Gastrocnemius medialis (tissue), 4 donors: ENCODE data around the gene HAGH. TPM values are rescaled to one million over a fixed set of nuclear protein-coding genes. Genes with fewer than 3 reads are reported as not detected.
A peak's percentile ranks its signal among the peaks of the same experiment; 100 is the strongest.

ENCODE experiments used
- ATAC-seq, 2 donors: fragments of 150-250 bp; one replicate each; pipeline ENCODE4 v1.9.1; 2016
- DNase-seq, 2 donors: peaks; one replicate each; pipeline ENCODE4 v3.0.0-alpha.2; 2019
- H3K27ac ChIP-seq, 4 donors: fragments of 200-600 bp; sonication (generic); 1 replicate in 1 of 4; 2 replicates in 3 of 4; pipeline ENCODE4 v1.5.1; 2016 to 2018; ENCODE audit warnings: mild to moderate bottlenecking in 2 of 4, moderate library complexity in 1 of 4
- H3K27me3 ChIP-seq, 3 donors: fragments of 200-600 bp; sonication (generic) in 2 of 3; 1 replicate in 1 of 3; 2 replicates in 2 of 3; pipeline versions ENCODE4 v1.5.1 to v1.6.0; 2016 to 2019; ENCODE audit warnings: mild to moderate bottlenecking in 1 of 3, moderate library complexity in 1 of 3
- H3K36me3 ChIP-seq, 2 donors: fragments of 200-600 bp; sonication (generic) in 1 of 2; one replicate each; pipeline ENCODE4 v1.5.1; 2017 to 2018
- H3K4me1 ChIP-seq, 2 donors: fragments of 200-600 bp; sonication (generic) in 1 of 2; one replicate each; pipeline ENCODE4 v1.5.1; 2016 to 2017; ENCODE audit warnings: mild to moderate bottlenecking in 2 of 2
- H3K4me3 ChIP-seq, 4 donors: fragments of 200-600 bp; sonication (generic) in 3 of 4; 1 replicate in 1 of 4; 2 replicates in 3 of 4; pipeline ENCODE4 v1.5.1; 2016 to 2019; ENCODE audit warnings: mild to moderate bottlenecking in 2 of 4
- H3K9me3 ChIP-seq, 3 donors: fragments of 200-600 bp; sonication (generic) in 2 of 3; 1 replicate in 1 of 3; 2 replicates in 2 of 3; pipeline ENCODE4 v1.5.1; 2016 to 2019
- POLR2A ChIP-seq, 2 donors: fragments of 450-650 bp; IDR thresholded peaks; one replicate each; pipeline ENCODE4 v1.6.1; 2017; ENCODE audit warnings: antibody characterized with exemption in 2 of 2, mild to moderate bottlenecking in 2 of 2, moderate library complexity in 2 of 2
- in situ Hi-C, 4 donors: fragments of 200-750 bp; cut with MboI; loops; one replicate each; pipeline versions ENCODE4 v1.15.0 to v1.8.0; 2017; ENCODE audit warnings: low sequenced_read_pairs in 4 of 4
- intact Hi-C: fragments of 100-400 bp; cut with DNase I; formaldehyde crosslinking; loops from one replicate; pipeline ENCODE4 v1.15.1; 2023; ENCODE audit warnings: low total_unique reads
- total RNA-seq, 4 donors: library from RNA; depleted of rRNA; stranded (reverse); fragments of >200 nt; gene quantifications; one replicate each; pipeline versions ENCODE4 v1.1.0 to v1.2.3, GENCODE V29; 2016
- TF ChIP-seq, protein P1 (sequence below), 5 experiments: fragments of 450-650 bp in 3 of 5; fragments of 200-600 bp in 2 of 5; sonication (generic) in 2 of 5; IDR thresholded peaks in 4 of 5; conservative IDR thresholded peaks in 1 of 5; 1 replicate in 4 of 5; 2 replicates in 1 of 5; pipeline ENCODE4 v1.5.1; 2016 to 2019; ENCODE audit warnings: antibody characterized with exemption in 5 of 5, mild to moderate bottlenecking in 3 of 5, moderate library complexity in 3 of 5

HAGH gene
- total RNA-seq, 4 donors from 2014 or later: 216 to 440 (median 261) TPM

- in situ Hi-C loops (no loop called here), intact Hi-C loops (loop anchor here (5.0 kb wide), 3 partner anchors 78 to 173 kb away; partner anchors contain the start of genes CRAMP1, IFT140 and MAPK8IP3)
- no peaks in the 10 kb centered on the region for H3K27me3 ChIP-seq
- ATAC-seq: no peak
- H3K36me3 ChIP-seq: peaks cover 0 to 45% of the 10 kb centered on the region in 2 donors
- H3K4me3 ChIP-seq: no peak overlapping the region
- no peak overlapping the region for H3K27ac ChIP-seq
- DNase-seq: peak in 1 of 2 donors; percentile 11
- H3K4me1 ChIP-seq: peaks cover 27 to 30% of the 10 kb centered on the region in 2 donors
- TF ChIP-seq, protein P1, sequence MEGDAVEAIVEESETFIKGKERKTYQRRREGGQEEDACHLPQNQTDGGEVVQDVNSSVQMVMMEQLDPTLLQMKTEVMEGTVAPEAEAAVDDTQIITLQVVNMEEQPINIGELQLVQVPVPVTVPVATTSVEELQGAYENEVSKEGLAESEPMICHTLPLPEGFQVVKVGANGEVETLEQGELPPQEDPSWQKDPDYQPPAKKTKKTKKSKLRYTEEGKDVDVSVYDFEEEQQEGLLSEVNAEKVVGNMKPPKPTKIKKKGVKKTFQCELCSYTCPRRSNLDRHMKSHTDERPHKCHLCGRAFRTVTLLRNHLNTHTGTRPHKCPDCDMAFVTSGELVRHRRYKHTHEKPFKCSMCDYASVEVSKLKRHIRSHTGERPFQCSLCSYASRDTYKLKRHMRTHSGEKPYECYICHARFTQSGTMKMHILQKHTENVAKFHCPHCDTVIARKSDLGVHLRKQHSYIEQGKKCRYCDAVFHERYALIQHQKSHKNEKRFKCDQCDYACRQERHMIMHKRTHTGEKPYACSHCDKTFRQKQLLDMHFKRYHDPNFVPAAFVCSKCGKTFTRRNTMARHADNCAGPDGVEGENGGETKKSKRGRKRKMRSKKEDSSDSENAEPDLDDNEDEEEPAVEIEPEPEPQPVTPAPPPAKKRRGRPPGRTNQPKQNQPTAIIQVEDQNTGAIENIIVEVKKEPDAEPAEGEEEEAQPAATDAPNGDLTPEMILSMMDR (IDR thresholded peaks at IDR 0.05 in 4 of 5, conservative IDR thresholded peaks at IDR 0.05 in 1 of 5): no peak
- no peak for TF ChIP-seq POLR2A (IDR thresholded peaks at IDR 0.05)
- no peaks in the 10 kb centered on the region for H3K9me3 ChIP-seq
Observed at GRCh38 chr16:1784977-1785845, 41.4 kb downstream of the HAGH start.

DNA sequence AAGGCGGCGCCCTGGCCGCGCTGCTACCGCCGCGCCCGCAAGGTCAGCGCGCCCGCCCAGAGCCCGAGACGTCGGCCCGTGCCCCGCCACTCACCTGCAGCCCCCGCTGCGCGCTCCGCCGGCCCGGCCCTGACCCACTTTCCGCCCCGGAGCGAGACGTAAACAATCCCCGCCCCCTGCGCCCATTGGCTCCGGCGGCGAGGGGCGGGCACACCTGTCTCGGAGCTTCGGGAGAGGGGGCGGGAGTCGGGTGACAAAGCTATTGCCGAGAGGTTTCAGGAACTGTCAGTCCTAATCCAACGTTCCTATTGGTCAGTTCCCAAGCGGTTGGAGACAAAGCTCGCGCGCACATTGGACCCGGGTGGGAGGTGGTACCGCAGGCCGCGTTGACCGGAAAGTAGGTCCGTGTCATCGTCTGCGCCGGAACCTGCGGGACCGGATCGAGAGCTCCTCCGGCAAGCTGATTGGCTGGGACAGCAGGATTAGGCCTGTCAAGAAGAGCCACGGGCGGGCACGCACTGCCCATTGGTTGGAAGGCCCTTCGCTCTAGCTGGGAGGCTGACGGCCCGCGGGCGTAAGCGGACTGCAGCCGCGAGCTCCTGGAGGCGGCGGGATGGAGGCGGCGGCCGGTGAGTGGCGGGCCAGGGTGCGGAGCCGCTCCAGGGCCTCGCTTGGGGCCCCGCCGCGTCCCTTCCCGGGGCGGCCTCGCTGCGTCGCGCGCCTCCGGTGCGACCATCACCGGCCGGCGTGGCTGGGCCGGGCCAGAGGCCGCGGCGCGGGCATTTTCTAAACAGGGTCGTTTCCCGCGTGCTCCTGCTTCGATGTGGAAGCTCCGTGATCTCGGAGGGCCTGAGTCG is 44.0 kb downstream of the HAGH start, which contains the start of the genes NUBP2 and SPSB3:
Gene NUBP2 (plus strand): TSS at position 553 of the 857 bp plus-strand sequence. CDS start 61 bp downstream, at position 614.
Gene SPSB3 (minus strand): TSS at position 164 of the 857 bp plus-strand sequence. CDS start 1,088 bp downstream, outside the sequence.
- Histone ChIP-seq H3K27ac (peak within 1 kb of the TSS; percentile 77 to 92 (median 86)), H3K4me3 (peak within 1 kb of the TSS; percentile 67 to 93 (median 78)), H3K27me3 (no peaks in the 10 kb centered on the region), H3K4me1 (peaks cover 30 to 38% of the 10 kb centered on the region in 2 donors), H3K36me3 (peaks cover 0 to 38% of the 10 kb centered on the region in 2 donors), H3K9me3 (no peaks in the 10 kb centered on the region)
- intact Hi-C loops: loop anchor here (1.0 to 5.0 kb wide), 6 partner anchors 9 to 362 kb away; partner anchors contain the start of genes CRAMP1, FAHD1, HAGH and IFT140
- in situ Hi-C loops: no loop called here
- TF ChIP-seq, protein P1 (IDR thresholded peaks at IDR 0.05 in 4 of 5, conservative IDR thresholded peaks at IDR 0.05 in 1 of 5): peak in 2 of 5 experiments; percentile 20 to 49
- TF ChIP-seq POLR2A (IDR thresholded peaks at IDR 0.05): peak; percentile 76 to 93
- ATAC-seq (peak; percentile 97 to 98), DNase-seq (peak; percentile 100)

GRCh38 chr16:1781758-1782407 is 44.7 kb downstream of the HAGH start:
- TF ChIP-seq, protein P1 (IDR thresholded peaks at IDR 0.05 in 4 of 5, conservative IDR thresholded peaks at IDR 0.05 in 1 of 5): peak in 1 of 5 experiments; percentile 12
- TF ChIP-seq POLR2A (IDR thresholded peaks at IDR 0.05): no peak
- DNase-seq (no peak), ATAC-seq (peak; percentile 24)
- intact Hi-C loops (loop anchor here (1.0 to 5.0 kb wide), 6 partner anchors 9 to 362 kb away; partner anchors contain the start of genes CRAMP1, FAHD1, HAGH and IFT140), in situ Hi-C loops (no loop called here)
- peaks cover 30 to 38% of the 10 kb centered on the region in 2 donors for H3K4me1 ChIP-seq
- peak overlapping the region; percentile 61 to 93 (median 78) for H3K4me3 ChIP-seq
- peaks cover 0 to 38% of the 10 kb centered on the region in 2 donors for H3K36me3 ChIP-seq
- H3K9me3 ChIP-seq: no peaks in the 10 kb centered on the region
- peak overlapping the region; percentile 77 to 92 (median 84) for H3K27ac ChIP-seq
- no peaks in the 10 kb centered on the region for H3K27me3 ChIP-seq

GRCh38 chr16:1781254-1781653 is 45.4 kb downstream of the HAGH start:
- H3K36me3 ChIP-seq: peaks cover 0 to 37% of the 10 kb centered on the region in 2 donors
- intact Hi-C loops (loop anchor here (5.0 kb wide), 3 partner anchors 74 to 169 kb away; partner anchors contain the start of genes CRAMP1, IFT140 and MAPK8IP3), in situ Hi-C loops (no loop called here)
- H3K9me3 ChIP-seq: no peaks in the 10 kb centered on the region
- peaks cover 30 to 38% of the 10 kb centered on the region in 2 donors for H3K4me1 ChIP-seq
- peak overlapping the region; percentile 77 to 92 (median 84) for H3K27ac ChIP-seq
- peak overlapping the region; percentile 61 to 93 (median 78) for H3K4me3 ChIP-seq
- H3K27me3 ChIP-seq: no peaks in the 10 kb centered on the region
- ATAC-seq (no peak), DNase-seq (no peak)
- TF ChIP-seq POLR2A (IDR thresholded peaks at IDR 0.05): no peak
- TF ChIP-seq, protein P1 (IDR thresholded peaks at IDR 0.05 in 4 of 5, conservative IDR thresholded peaks at IDR 0.05 in 1 of 5): no peak
